A204.1 (cell line): Measurements from ENCODE around the gene HNRNPCL1.
"Not testable (repeated sequence)": the region's sequence is repeated elsewhere in the genome, so short reads cannot be mapped to it uniquely, and the experiment has no call there.

Experiments
- FAIRE-seq: peaks from 2 replicates; lab custom pipeline; 2012; peaks lifted over from hg19 to GRCh38; lab: Jason Lieb, UNC

Gene HNRNPCL1

DNA sequence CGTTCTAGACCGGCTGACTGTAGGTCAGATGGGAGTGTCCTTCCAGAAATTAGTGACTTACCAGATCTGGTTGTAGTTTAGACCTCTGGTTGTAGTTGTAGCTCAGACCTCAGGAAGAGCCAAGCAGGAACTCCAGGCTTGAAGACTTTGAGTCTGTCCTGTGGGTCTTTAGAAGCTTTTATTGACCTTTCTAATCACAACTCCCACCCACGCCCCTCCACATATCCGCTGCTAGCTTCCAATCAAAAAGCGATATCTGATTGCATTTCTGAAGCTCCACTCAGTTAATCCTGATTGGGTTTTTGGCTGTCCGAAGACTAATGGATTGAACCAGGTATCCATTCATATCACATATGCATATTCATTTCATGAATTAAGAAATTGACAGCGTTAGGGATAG lies at the start of gene HNRNPCL1:
TSS of gene HNRNPCL1 (minus strand) at position 101 of the 400 bp plus-strand sequence. CDS start 431 bp downstream, outside the sequence.
- FAIRE-seq, result not testable (repeated sequence)

DNA sequence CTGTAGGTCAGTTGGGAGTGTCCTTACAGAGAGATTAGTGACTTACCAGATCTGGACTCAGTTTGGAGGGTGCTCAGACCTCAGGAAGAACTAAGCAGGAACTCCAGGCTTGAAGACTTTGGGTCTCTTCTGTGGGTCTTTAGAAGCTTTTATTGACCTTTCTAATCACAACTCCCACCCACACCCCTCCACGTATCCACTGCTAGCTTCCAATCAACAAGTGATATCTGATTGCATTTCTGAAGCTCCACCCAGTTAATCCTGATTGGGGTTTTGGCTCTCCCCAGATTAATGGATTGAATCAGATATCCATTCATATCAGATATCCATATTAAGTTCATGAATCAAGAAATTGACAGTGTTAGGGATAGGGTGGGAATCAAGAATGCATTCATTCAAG lies 49.6 kb upstream of the HNRNPCL1 start, which contains the start of gene PRAMEF10:
TSS of gene PRAMEF10 (minus strand) at position 101 of the 400 bp plus-strand sequence. CDS start 2,423 bp downstream, outside the sequence.
- not testable (repeated sequence) for FAIRE-seq

DNA sequence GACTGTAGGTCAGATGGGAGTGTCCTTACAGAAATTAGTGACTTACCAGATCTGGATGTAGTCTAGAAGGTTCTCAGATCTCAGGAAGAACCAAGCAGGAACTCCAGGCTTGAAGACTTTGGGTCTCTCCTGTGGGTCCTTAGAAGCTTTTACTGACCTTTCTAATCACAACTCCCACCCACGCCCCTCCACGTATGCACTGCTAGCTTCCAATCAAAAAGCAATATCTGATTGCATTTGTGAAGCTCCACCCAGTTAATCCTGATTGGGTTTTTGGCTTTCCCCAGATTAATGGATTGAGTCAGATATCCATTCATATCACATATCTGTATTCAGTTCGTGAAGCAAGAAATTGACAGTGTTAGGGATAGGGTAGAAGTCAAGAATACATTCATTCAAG lies 37.6 kb upstream of the HNRNPCL1 start, which contains the start of gene PRAMEF4:
TSS of gene PRAMEF4 (minus strand) at position 101 of the 400 bp plus-strand sequence. CDS start 2,807 bp downstream, outside the sequence.
- FAIRE-seq, result not testable (repeated sequence)

DNA sequence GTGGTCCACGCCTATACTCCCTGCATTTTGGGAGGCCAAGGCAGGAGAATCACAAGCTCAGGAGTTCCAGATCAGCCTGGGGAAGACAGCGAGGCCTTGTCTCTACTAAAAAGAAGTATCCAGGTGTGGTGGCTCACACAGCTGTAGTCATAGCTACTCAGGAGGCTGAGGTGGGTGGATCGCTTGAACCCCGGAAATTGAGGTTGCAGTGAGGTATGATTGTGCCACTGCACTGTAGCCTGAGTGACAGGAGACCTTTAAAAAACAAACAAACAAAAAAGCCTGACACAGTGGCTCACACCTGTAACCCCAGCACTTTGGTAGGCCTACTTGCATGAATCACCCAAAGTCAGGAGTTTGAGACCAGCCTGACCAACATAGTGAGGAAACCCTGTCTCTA lies 29.9 kb upstream of the HNRNPCL1 start:
- not testable (repeated sequence) for FAIRE-seq

DNA sequence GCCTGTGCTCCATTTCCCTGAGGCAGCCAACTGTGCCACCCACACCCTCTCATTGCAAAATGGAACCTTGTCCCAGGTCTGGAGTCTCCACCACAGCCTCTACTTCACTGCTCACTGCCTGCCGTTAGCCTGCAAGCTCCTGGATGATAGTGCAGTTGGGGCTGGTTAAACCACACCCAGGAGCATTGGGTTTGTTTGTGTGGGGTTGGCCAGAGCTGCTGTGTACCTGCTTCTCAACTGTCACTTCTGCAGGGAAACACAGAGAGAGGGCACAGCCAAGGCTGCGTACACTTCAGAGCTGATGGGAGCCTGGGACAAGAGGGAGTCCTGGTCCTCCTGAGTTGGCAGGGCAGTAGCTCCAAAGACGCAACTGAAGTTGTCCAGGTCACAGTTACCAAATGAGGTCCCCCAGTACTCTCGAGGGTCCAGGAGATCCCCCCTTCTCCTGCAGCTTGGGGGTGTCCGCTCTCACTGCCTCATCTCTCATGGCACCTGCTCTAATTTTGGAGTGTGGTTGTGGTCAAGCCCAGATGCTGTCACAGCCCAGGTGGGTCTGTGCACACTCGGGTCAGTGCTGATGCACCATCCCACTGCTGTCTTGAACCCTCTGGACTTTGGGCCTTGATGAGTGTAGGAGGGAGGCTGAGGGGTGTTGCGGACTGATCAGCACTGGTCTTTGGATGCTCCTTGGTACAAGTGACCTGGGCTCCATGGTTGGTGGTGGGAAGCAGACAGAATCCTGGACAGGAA lies 14.8 kb upstream of the HNRNPCL1 start:
- not testable (repeated sequence) for FAIRE-seq

DNA sequence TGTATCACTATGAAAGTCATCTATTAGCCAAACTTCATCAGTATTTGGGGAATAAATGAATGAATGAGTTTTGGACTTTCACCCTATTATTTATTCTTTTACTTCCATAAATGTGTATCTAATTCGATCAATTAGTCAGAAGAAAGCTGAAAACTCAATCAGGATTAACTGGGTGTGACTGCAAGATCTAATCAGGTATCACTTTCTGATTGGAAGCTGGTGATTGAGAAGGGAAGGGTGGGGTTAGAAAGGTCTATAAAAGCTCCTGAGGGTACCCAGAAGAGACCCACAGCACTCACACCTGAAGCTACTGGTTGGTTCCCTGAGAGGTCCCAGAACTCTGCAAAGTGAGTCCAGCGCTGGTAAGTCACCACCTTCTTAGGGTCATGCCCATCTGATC lies 8.3 kb upstream of the HNRNPCL1 start, which contains the start of gene PRAMEF2:
TSS of gene PRAMEF2 (plus strand) at position 301 of the 400 bp plus-strand sequence. CDS start 1,924 bp downstream, outside the sequence.
- FAIRE-seq, result not testable (repeated sequence)

DNA sequence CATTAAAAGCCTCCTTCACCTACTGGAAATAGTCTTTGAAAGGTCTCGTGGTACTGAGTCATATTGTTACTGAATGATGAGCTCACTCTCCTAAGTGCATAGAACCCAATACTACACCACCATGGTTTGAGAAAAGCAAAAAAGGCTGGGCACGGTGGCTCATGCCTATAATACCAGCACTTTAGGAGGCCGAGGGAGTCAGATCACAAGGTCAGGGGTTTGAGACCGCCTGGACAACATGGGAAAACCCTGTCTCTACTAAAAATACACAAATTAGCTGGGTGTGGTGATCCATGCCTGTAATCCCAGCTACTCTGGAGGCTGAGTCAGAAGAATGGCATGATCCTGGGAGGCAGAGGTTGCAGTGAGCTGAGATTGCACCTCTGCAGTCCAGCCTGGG lies 3.3 kb upstream of the HNRNPCL1 start:
- FAIRE-seq, result no peak

DNA sequence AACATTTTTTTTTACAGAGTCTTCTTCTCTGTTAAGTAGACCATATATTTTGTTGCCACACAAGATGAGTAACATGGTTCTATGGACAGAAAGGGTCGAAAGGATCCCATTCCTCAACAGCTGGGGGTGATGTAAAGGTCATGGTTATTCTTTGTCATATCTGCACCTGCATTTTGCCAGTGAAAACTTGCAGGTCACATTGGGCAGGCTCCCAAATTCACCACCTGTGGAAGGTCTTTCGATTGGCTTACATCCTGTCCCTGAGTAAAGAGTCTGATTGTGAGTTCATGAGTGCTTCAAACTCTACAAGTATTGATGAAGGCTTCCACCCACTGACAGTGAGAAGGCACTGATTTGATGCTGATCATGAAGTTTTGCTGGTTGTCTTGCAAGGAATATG lies 15.3 kb downstream of the HNRNPCL1 start:
- FAIRE-seq, result not testable (repeated sequence)

DNA sequence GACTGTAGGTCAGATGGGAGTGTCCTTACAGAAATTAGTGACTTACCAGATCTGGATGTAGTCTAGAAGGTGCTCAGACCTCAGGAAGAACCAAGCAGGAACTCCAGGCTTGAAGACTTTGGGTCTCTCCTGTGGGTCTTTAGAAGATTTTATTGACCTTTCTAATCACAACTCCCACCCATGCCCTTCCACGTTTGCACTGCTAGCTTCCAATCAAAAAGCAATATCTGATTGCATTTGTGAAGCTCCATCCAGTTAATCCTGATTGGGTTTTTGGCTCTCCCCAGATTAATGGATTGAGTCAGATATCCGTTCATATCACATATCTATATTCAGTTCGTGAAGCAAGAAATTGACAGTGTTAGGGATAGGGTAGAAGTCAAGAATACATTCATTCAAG lies 17.2 kb downstream of the HNRNPCL1 start, which contains the start of gene PRAMEF11:
TSS of gene PRAMEF11 (minus strand) at position 101 of the 400 bp plus-strand sequence. CDS start 2,621 bp downstream, outside the sequence.
- not testable (repeated sequence) for FAIRE-seq

DNA sequence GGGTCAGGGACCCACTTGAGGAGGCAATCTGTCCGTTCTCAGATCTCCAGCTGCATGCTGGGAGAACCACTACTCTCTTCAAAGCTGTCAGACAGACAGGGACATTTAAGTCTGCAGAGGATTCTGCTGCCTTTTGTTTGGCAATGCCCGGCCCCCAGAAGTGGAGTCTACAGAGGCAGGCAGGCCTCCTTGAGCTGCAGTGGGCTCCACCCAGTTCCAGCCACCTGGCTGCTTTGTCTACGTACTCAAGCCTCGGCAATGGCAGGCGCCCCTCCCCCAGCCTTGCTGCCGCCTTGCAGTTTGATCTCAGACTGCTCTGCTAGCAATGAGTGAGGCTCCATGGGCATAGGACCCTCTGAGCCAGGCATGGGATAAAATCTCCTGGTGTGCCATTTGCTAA lies 29.5 kb downstream of the HNRNPCL1 start:
- not testable (repeated sequence) for FAIRE-seq

DNA sequence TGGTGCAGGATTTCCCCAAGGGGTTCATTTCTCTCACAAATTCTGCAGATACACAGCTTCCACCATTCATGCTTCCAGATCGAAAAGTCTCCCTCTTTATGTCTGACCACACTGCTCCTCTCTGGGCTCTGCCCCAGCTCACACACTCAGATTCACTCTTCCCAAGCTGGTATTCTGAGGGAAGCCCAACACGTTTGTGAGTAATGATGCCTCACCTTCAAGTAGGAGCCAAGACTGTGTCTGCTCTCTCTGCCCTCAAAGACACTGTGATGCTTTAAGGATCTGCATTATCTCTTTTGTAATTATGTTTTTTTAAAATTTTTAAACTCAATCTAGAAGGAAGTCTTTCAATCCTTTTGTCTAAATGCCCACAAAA lies 37.1 kb downstream of the HNRNPCL1 start:
- no peak for FAIRE-seq

DNA sequence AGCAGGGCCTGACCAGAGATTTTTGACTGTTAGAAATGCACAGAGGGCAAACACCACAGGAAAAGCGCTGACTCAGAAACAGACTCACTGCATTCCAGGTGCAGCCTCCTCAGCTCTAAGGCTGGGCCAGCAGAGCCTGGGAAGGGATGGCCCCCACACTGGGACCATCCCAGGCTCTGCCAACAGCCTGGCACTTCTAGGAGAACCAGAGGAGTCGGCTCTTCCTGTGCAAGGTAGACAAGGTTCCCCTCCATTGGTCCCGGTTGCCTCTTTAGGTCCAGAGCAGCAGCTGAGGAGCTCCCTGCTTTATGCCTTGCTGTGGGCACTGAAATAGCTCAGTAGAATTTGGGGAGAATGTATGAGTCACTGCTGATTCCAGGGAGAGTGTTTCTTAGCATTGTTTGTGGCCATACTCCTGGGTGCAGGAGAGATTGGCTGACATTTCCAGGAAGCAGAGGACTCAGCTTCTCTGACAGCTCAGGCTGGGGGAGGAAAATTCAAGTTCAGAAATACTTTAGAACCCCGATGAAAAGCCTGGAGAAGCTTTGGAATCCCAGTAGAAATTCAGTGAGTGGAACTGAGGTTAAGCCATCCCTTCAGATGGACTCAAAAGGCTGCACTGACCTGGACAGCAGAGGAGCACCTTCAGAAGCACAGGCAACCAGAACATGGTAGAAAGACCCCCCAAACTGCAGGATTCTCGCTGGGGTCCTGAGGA lies 37.7 kb downstream of the HNRNPCL1 start:
- FAIRE-seq, result no peak

DNA sequence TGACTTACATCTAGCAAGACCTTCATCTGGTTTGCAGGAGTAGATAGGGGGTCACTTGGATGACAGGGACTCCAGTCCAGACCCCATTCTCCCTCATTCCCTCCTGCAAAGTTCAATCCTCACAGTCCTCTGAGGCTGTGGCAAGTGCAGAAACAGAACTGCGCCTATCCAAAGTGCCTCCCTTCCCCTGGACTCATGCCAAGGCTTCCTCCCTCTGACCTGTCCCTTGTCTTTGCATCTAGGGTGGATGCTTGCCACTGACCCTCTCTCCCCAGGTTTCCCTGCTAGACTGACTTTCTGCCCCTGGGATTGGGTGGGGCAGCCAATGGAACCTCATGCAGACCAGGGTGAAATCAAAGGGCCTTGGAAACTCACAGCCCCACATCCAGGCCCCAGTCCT lies 38.6 kb downstream of the HNRNPCL1 start:
- FAIRE-seq, result no peak

DNA sequence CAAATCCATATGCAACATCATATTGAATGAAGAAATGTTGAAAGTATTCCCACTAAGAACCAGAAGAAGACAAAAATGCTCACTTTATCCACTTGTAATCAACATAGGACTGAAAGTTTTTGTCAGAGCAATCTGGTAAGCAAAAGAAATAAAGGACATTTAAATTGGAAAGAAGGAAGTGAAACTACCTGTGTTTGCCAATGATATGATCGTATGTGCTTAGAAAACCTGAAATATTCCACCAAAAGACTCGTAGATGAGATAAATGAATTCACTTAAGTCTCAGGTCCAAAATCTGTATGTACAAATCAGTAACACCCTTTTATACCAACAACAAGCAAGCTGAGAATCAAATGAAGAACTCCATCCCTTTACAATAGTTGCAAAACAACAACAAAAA lies 48.8 kb downstream of the HNRNPCL1 start:
- FAIRE-seq, result no peak

DNA sequence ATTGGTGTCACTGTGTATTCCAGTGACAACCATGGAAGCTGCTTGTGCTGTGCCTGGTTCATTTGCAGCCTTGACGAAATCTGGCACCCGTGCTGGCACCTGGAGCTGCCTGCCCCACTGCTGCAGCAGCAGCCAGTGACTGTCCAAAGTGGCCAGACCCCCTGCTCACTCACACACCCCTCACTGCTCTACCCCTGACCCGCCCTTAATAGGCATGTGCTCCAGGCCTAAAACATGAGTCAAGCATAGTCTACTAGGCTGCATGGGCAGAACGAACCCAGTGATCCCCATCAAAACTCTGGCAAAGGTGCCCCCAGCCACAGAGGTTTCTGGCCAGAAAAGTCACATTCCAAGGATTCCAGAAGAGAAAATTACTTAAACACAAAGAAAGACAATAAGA lies 49.6 kb downstream of the HNRNPCL1 start:
- FAIRE-seq, result no peak
